Measurements from ENCODE around the gene MCRIP2. TPM values are rescaled to one million over a fixed set of nuclear protein-coding genes. Genes with fewer than 3 reads are reported as not detected.

MCRIP2 gene
- total RNA-seq, 6 donors from 2014 or later, result 34.9 to 85.7 (median 53.3) TPM

DNA sequence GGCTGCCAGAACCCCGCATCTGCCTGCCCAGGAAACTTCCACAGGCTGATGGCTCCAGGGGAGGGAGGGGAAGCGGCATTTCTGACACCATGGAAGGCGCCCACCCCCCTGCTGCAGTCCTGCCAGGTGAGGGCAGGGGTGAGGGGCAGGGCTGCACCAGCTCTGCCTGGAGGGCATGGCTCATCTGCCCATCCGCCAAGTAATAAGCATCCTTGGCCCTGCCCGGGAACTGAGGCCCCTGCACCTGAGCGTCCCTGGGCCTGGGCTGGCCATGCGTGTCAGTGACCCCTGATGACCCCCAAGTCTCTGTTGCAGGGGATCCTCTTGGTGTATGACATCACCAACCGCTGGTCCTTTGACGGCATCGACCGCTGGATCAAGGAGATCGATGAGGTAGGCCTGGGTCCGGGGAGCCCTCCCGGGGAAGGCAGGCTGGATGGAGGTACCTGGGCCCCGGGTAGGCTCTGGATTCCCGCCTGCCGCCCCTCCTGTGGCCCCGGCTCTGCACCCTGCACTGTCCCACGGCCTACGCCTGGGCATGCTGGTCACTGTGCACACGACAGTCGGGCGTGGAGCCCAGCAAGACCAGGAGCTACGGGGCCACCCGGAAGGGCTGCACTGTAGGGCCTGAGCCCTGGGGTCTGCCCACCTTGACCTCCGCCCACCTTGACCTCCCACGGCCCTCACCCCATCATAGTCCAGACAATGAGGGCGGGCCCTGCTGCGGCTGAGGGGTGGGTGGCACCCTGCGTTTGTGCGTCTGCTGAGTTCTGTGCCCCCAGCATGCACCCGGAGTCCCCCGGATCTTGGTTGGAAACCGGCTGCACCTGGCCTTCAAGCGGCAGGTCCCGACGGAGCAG is 16.3 kb upstream of the MCRIP2 start:
- ATAC-seq (ENCODE audit: low FRiP score in 2 of 2) (no peak), DNase-seq (peak in 1 of 2 donors; percentile 63)
- H3K36me3 ChIP-seq, result peaks cover 9 to 42% (median 36%) of the 10 kb centered on the region in 4 donors
- H3K9me3 ChIP-seq, result no peaks in the 10 kb centered on the region
- H3K4me1 ChIP-seq, result peaks cover 2 to 61% (median 47%) of the 10 kb centered on the region in 4 donors
- WGBS, 2 donors, result 96 to 100% methylated on average over 2 to 22 of the region's 37 CpGs
- H3K4me3 ChIP-seq, result no peak overlapping the region
- H3K27me3 ChIP-seq, result no peaks in the 10 kb centered on the region
- H3K27ac ChIP-seq, result no peak overlapping the region
- TF ChIP-seq, protein P1, sequence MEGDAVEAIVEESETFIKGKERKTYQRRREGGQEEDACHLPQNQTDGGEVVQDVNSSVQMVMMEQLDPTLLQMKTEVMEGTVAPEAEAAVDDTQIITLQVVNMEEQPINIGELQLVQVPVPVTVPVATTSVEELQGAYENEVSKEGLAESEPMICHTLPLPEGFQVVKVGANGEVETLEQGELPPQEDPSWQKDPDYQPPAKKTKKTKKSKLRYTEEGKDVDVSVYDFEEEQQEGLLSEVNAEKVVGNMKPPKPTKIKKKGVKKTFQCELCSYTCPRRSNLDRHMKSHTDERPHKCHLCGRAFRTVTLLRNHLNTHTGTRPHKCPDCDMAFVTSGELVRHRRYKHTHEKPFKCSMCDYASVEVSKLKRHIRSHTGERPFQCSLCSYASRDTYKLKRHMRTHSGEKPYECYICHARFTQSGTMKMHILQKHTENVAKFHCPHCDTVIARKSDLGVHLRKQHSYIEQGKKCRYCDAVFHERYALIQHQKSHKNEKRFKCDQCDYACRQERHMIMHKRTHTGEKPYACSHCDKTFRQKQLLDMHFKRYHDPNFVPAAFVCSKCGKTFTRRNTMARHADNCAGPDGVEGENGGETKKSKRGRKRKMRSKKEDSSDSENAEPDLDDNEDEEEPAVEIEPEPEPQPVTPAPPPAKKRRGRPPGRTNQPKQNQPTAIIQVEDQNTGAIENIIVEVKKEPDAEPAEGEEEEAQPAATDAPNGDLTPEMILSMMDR (IDR thresholded peaks at IDR 0.05), result no peak
- no peak for TF ChIP-seq POLR2A (IDR thresholded peaks at IDR 0.05)
- no peak for TF ChIP-seq EP300 (IDR thresholded peaks at IDR 0.05)
- TF ChIP-seq POLR2AphosphoS5 (IDR thresholded peaks at IDR 0.05), result no peak

DNA sequence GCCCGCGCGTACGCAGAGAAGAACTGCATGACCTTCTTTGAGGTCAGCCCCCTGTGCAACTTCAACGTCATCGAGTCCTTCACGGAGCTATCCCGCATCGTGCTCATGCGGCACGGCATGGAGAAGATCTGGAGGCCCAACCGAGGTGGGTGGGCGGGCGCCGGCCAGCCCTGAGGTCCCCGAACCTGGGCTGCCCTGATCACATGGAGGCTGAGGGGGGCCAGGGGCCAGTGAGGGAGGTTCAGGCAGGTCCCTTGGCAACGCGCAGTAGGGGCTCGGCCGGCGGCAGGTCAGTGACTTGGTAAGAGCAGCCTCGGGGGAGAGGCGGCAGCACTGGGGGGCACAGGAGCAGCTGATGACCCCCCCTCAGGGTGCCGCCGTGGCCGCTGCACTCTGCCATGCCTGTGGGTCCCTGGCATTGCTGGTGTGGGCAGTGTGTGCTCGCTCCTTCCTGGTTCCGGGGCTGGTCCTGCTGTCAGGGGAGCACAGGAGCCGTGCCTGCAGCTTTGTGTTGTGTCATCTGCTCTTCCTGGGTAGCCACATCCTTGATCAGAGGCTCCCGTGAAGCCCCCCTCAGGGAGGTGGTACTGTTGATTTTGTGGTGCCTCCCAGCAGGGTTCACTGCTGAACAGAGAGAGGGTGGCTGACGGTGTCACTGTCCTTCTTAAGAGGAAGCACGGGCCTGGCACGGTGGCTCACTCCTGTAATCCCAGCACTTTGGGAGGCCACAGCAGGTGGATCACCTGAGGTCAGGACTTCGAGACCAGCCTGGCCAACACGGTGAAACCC is 15.5 kb upstream of the MCRIP2 start:
- 95% methylated on average over 25 to 28 of the region's 35 CpGs for WGBS, 2 donors
- DNase-seq (peak in 1 of 2 donors; percentile 80), ATAC-seq (ENCODE audit: low FRiP score in 2 of 2) (no peak)
- H3K27me3 ChIP-seq, result no peaks in the 10 kb centered on the region
- H3K36me3 ChIP-seq, result peaks cover 9 to 42% (median 36%) of the 10 kb centered on the region in 4 donors
- peaks cover 10 to 65% (median 52%) of the 10 kb centered on the region in 4 donors for H3K4me1 ChIP-seq
- peak overlapping the region in 2 of 4 donors; percentile 62 to 80 for H3K27ac ChIP-seq
- TF ChIP-seq POLR2A (IDR thresholded peaks at IDR 0.05) (no peak), EP300 (IDR thresholded peaks at IDR 0.05) (no peak), POLR2AphosphoS5 (IDR thresholded peaks at IDR 0.05) (no peak)
- TF ChIP-seq, protein P1 (IDR thresholded peaks at IDR 0.05), result no peak
- no peaks in the 10 kb centered on the region for H3K9me3 ChIP-seq
- H3K4me3 ChIP-seq, result no peak overlapping the region

DNA sequence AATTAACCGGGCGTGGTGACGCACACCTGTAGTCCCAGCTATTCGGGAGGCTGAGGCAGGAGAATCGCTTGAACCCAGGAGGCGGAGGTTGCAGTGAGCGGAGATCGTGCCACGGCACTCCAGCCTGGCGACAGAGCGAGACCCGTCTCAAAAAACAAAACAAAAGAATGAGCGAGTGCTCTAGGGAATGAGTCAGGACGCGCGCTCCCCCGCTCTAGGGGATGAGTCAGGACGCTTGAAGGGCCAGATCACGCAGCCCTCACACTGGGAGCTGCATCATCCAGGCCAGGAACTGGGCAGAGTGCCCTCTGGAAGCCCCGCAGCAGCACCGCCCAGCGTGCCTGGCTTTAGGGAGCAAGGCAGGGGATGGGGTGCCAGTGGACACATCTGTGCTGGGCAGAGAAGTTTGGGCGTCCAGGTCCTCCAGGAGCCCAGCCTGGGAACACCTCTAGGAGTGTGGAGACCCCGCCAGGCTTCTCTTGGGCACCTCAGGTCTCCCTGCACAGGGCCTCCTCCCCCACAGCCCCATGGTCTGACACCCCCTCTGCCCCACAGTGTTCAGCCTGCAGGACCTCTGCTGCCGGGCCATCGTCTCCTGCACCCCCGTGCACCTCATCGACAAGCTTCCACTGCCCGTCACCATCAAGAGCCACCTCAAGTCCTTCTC is 14.7 kb upstream of the MCRIP2 start:
- 89 to 96% methylated on average over 23 to 24 of the region's 29 CpGs for WGBS, 2 donors
- peak in 1 of 2 donors; percentile 73 for DNase-seq
- no peaks in the 10 kb centered on the region for H3K9me3 ChIP-seq
- H3K36me3 ChIP-seq, result peaks cover 9 to 42% (median 36%) of the 10 kb centered on the region in 4 donors
- H3K27me3 ChIP-seq, result no peaks in the 10 kb centered on the region
- TF ChIP-seq POLR2A (IDR thresholded peaks at IDR 0.05) (no peak), POLR2AphosphoS5 (IDR thresholded peaks at IDR 0.05) (peak in 1 of 2 donors; percentile 12), EP300 (IDR thresholded peaks at IDR 0.05) (no peak)
- TF ChIP-seq, protein P1 (IDR thresholded peaks at IDR 0.05), result no peak
- ATAC-seq (ENCODE audit: low FRiP score in 2 of 2), result peak in 1 of 2 donors; percentile 72
- peaks cover 13 to 61% (median 49%) of the 10 kb centered on the region in 4 donors for H3K4me1 ChIP-seq
- H3K27ac ChIP-seq, result peak overlapping the region in 3 of 4 donors; percentile 53 to 80 (median 62)
- H3K4me3 ChIP-seq, result no peak overlapping the region

DNA sequence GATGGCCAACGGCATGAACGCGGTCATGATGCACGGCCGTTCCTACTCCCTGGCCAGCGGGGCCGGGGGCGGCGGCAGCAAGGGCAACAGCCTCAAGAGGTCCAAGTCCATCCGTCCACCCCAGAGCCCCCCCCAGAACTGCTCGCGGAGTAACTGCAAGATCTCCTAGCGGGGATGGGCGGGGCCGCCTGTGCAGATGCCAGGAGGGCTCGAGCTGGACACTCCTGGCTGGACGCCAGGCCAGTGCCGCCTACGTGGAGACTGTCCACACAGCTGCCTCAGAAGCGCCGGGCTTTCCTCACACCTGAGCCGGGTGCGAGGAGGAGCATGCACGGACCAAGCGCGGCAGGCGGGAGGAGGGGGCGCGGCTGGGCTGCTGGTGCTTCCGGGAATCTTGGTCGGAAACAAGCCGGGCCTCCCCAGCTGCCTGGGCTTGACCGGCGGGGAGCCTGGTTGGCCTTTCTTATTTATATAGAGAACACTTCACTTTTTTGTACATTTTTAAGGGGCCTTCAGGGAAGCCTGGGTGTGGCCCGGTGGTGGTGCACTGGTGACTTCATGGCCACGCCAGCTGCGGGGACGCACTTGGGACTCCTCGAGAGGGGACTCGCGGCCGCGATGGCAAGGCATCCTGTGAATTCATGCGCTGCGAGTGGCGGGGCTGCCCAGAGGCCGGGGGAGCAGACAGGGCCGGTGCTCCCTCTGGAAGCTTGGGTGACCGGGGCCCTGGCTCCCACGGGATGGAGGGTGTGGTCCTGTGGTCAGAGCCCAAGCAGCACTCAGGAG is 14.0 kb upstream of the MCRIP2 start:
- ATAC-seq (ENCODE audit: low FRiP score in 2 of 2) (peak; percentile 17 to 67), DNase-seq (peak; percentile 89 to 92)
- no peak overlapping the region for H3K4me3 ChIP-seq
- H3K27me3 ChIP-seq, result no peaks in the 10 kb centered on the region
- H3K9me3 ChIP-seq, result no peaks in the 10 kb centered on the region
- H3K27ac ChIP-seq, result peak overlapping the region in 3 of 4 donors; percentile 53 to 80 (median 62)
- TF ChIP-seq POLR2A (IDR thresholded peaks at IDR 0.05) (peak in 1 of 4 donors; percentile 11), POLR2AphosphoS5 (IDR thresholded peaks at IDR 0.05) (peak; percentile 6 to 54), EP300 (IDR thresholded peaks at IDR 0.05) (peak in 2 of 4 donors; percentile 2 to 62)
- TF ChIP-seq, protein P1 (IDR thresholded peaks at IDR 0.05), result no peak
- 74 to 85% methylated on average over 23 to 47 of the region's 50 CpGs for WGBS, 2 donors
- peaks cover 9 to 44% (median 38%) of the 10 kb centered on the region in 4 donors for H3K36me3 ChIP-seq
- H3K4me1 ChIP-seq, result peaks cover 13 to 53% (median 45%) of the 10 kb centered on the region in 4 donors

Data from upper lobe of left lung (tissue), 6 donors.